GM23338 (cell line): ENCODE results near the gene DTNB.

Experiments used
- CREB1 ChIP-seq: fragments of 250-450 bp; sonication (Bioruptor Pico); IDR thresholded peaks from 2 replicates; pipeline ENCODE4 v1.5.0; 2020; ENCODE audit warnings: low read depth, mild to moderate bottlenecking, moderate library complexity
- EZH2 ChIP-seq: fragments of 200-600 bp; sonication (generic); IDR thresholded peaks from one replicate; pipeline ENCODE4 v1.8.0; 2017; ENCODE audit warnings: antibody characterized with exemption, mild to moderate bottlenecking, low read depth; ENCODE audit not compliant: unreplicated experiment
- EZH2phosphoT487 ChIP-seq: fragments of 200-600 bp; sonication (generic); IDR thresholded peaks from one replicate; pipeline ENCODE4 v1.8.1; 2018; ENCODE audit warnings: antibody characterized with exemption; ENCODE audit not compliant: unreplicated experiment
- JUNB ChIP-seq: IDR thresholded peaks from one replicate; pipeline ENCODE4 v1.6.1; 2016; ENCODE audit warnings: antibody characterized with exemption; ENCODE audit not compliant: unreplicated experiment
- NANOG ChIP-seq: IDR thresholded peaks from 2 replicates; pipeline ENCODE4 v1.6.1; 2016; ENCODE audit warnings: antibody characterized with exemption, borderline replicate concordance
- POLR2AphosphoS5 ChIP-seq: IDR thresholded peaks from 2 replicates; pipeline ENCODE4 v1.6.1; 2016; ENCODE audit warnings: antibody characterized with exemption, low read depth
- STAT1 ChIP-seq: IDR thresholded peaks from one replicate; pipeline ENCODE4 v1.6.1; 2016; ENCODE audit warnings: antibody characterized with exemption; ENCODE audit not compliant: unreplicated experiment
- ZNF331 ChIP-seq: fragments of 250-450 bp; sonication (Bioruptor Pico); IDR thresholded peaks from 2 replicates; pipeline ENCODE4 v1.5.0; 2020; ENCODE audit warnings: low read depth, mild to moderate bottlenecking, moderate library complexity
- TF ChIP-seq, protein P1 (sequence below), 2 experiments: fragments of 200-600 bp in 1 of 2; sonication (generic) in 1 of 2; conservative IDR thresholded peaks; 2 replicates each; pipeline versions ENCODE4 v1.5.1 to v1.6.1; 2016 to 2017; ENCODE audit warnings: antibody characterized with exemption in 2 of 2, low read depth in 2 of 2, mild to moderate bottlenecking in 2 of 2, moderate library complexity in 1 of 2
- TF ChIP-seq, protein P2 (sequence below): IDR thresholded peaks from 2 replicates; pipeline ENCODE4 v1.6.1; 2016; ENCODE audit warnings: antibody characterized with exemption
- TF ChIP-seq, protein P3 (sequence below): IDR thresholded peaks from one replicate; pipeline ENCODE4 v1.6.1; 2018; ENCODE audit warnings: antibody characterized with exemption; ENCODE audit not compliant: unreplicated experiment

DNA sequence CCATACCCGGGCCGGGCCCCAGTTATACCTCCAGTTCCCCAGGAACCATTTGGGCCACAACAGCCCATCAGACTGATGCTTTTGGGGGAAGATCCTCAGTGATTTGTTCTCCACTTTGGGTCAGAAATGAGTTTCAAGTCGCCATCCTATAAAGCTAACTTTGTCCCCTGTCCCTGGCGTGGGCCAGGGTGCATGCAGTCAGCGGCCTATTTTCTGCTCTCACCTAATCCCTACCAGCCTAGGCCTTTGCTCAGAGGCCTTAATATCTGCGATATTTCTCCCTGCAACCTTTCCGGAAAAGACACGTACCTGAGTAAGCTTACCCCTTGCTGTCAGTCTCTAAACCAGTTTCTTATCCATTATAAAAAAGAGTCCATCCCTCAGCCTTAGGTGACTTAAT lies 338.9 kb downstream of the DTNB start:
- TF ChIP-seq, protein P1, sequence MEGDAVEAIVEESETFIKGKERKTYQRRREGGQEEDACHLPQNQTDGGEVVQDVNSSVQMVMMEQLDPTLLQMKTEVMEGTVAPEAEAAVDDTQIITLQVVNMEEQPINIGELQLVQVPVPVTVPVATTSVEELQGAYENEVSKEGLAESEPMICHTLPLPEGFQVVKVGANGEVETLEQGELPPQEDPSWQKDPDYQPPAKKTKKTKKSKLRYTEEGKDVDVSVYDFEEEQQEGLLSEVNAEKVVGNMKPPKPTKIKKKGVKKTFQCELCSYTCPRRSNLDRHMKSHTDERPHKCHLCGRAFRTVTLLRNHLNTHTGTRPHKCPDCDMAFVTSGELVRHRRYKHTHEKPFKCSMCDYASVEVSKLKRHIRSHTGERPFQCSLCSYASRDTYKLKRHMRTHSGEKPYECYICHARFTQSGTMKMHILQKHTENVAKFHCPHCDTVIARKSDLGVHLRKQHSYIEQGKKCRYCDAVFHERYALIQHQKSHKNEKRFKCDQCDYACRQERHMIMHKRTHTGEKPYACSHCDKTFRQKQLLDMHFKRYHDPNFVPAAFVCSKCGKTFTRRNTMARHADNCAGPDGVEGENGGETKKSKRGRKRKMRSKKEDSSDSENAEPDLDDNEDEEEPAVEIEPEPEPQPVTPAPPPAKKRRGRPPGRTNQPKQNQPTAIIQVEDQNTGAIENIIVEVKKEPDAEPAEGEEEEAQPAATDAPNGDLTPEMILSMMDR (conservative IDR thresholded peaks at IDR 0.05; ENCODE audit: low read depth in 2 of 2): no peak
- TF ChIP-seq POLR2AphosphoS5 (no peak), CREB1 (no peak), JUNB (no peak), NANOG (no peak), EZH2phosphoT487 (no peak), ZNF331 (no peak), EZH2 (no peak), STAT1 (no peak)
- TF ChIP-seq, protein P2, sequence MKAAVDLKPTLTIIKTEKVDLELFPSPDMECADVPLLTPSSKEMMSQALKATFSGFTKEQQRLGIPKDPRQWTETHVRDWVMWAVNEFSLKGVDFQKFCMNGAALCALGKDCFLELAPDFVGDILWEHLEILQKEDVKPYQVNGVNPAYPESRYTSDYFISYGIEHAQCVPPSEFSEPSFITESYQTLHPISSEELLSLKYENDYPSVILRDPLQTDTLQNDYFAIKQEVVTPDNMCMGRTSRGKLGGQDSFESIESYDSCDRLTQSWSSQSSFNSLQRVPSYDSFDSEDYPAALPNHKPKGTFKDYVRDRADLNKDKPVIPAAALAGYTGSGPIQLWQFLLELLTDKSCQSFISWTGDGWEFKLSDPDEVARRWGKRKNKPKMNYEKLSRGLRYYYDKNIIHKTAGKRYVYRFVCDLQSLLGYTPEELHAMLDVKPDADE: no peak
- TF ChIP-seq, protein P3, sequence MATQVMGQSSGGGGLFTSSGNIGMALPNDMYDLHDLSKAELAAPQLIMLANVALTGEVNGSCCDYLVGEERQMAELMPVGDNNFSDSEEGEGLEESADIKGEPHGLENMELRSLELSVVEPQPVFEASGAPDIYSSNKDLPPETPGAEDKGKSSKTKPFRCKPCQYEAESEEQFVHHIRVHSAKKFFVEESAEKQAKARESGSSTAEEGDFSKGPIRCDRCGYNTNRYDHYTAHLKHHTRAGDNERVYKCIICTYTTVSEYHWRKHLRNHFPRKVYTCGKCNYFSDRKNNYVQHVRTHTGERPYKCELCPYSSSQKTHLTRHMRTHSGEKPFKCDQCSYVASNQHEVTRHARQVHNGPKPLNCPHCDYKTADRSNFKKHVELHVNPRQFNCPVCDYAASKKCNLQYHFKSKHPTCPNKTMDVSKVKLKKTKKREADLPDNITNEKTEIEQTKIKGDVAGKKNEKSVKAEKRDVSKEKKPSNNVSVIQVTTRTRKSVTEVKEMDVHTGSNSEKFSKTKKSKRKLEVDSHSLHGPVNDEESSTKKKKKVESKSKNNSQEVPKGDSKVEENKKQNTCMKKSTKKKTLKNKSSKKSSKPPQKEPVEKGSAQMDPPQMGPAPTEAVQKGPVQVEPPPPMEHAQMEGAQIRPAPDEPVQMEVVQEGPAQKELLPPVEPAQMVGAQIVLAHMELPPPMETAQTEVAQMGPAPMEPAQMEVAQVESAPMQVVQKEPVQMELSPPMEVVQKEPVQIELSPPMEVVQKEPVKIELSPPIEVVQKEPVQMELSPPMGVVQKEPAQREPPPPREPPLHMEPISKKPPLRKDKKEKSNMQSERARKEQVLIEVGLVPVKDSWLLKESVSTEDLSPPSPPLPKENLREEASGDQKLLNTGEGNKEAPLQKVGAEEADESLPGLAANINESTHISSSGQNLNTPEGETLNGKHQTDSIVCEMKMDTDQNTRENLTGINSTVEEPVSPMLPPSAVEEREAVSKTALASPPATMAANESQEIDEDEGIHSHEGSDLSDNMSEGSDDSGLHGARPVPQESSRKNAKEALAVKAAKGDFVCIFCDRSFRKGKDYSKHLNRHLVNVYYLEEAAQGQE: no peak
